ENCODE results near the gene SLC10A7. TPM values are rescaled to one million over a fixed set of nuclear protein-coding genes. Genes with fewer than 3 reads are reported as not detected.

Gene SLC10A7
- total RNA-seq, 5 donors from 2014 or later (not counting 1 experiment from before 2014, with no cell fraction given), result 11.9 to 21.8 (median 16.1) TPM

GRCh38 chr4:146237092-146237491, 284.6 kb downstream of the SLC10A7 start:
- peaks cover 3 to 5% (median 4%) of the 10 kb centered on the region in 3 donors for H3K4me1 Mint-ChIP-seq
- no peak overlapping the region for H3K4me3 Mint-ChIP-seq
- H3K36me3 ChIP-seq (ENCODE audit: control insufficient read depth in 2 of 2, extremely low read depth in 1 of 2, insufficient read depth in 1 of 2, low read length in 1 of 2), result no peaks in the 10 kb centered on the region
- DNase-seq, result no peak
- ChIA-PET POLR2A (no interaction called here), CTCF (interaction anchor here in 1 of 2 donors (0.9 kb wide), 1 partner anchor 860 kb away, joined by 3 read pairs; no protein-coding TSS in a partner anchor)
- no peak overlapping the region for H3K4me3 ChIP-seq (ENCODE audit: control insufficient read depth in 1 of 2, extremely low read depth in 1 of 2, low read length in 1 of 2)
- H3K4me1 ChIP-seq (ENCODE audit: control insufficient read depth in 1 of 2, extremely low read depth in 1 of 2, insufficient read depth in 2 of 2, low read length in 2 of 2), result no peaks in the 10 kb centered on the region
- 93% methylated on average over 3 of the region's 6 CpGs for WGBS (ENCODE audit: insufficient coverage)
- ATAC-seq (replicated peaks in 1 of 4), result no peak
- no peaks in the 10 kb centered on the region for H3K9me3 Mint-ChIP-seq
- no peaks in the 10 kb centered on the region for H3K36me3 Mint-ChIP-seq
- H3K27ac Mint-ChIP-seq, result no peak overlapping the region
- peaks cover 6 to 17% of the 10 kb centered on the region in 2 donors for H3K27me3 Mint-ChIP-seq
- H3K9me3 ChIP-seq, result no peaks in the 10 kb centered on the region
- no peak overlapping the region for H3K27ac ChIP-seq (ENCODE audit: low read length)
- H3K27me3 ChIP-seq (replicated peaks in 1 of 2; ENCODE audit: control insufficient read depth in 2 of 2, extremely low read depth in 1 of 2, insufficient read depth in 2 of 2, low read length in 1 of 2), result peaks cover 0 to 4% of the 10 kb centered on the region in 2 experiments

DNA sequence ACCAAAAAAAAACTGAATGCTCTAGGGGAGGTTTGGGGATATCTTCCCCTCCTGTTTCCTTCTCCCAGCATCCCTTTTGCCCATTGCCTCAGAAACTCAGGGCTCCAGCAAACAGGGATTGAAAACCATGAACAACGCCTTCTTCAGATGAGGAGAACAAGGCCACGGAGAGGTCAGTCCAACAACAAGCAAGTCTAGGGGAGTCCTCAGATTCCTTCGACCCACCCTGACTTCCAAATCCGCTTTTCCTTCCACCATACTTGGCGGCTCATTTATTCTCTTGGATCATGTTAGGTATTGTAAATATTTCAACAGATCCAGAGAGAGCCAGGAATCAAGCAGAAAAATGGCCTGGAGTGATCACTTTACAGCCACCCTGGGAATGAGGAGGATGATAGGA, 285.5 kb downstream of the SLC10A7 start:
- H3K4me3 Mint-ChIP-seq, result no peak overlapping the region
- no peak overlapping the region for H3K4me3 ChIP-seq (ENCODE audit: control insufficient read depth in 1 of 2, extremely low read depth in 1 of 2, low read length in 1 of 2)
- ChIA-PET CTCF (no interaction called here), POLR2A (no interaction called here)
- H3K27me3 ChIP-seq (replicated peaks in 1 of 2; ENCODE audit: control insufficient read depth in 2 of 2, extremely low read depth in 1 of 2, insufficient read depth in 2 of 2, low read length in 1 of 2), result no peaks in the 10 kb centered on the region
- no peaks in the 10 kb centered on the region for H3K9me3 ChIP-seq
- ATAC-seq (replicated peaks in 1 of 4), result no peak
- DNase-seq, result no peak
- no peaks in the 10 kb centered on the region for H3K4me1 Mint-ChIP-seq
- no peak overlapping the region for H3K27ac ChIP-seq (ENCODE audit: low read length)
- no peaks in the 10 kb centered on the region for H3K9me3 Mint-ChIP-seq
- WGBS (ENCODE audit: insufficient coverage), result no CpG with 5 or more reads among the region's 5 CpGs
- no peak overlapping the region for H3K27ac Mint-ChIP-seq
- H3K4me1 ChIP-seq (ENCODE audit: control insufficient read depth in 1 of 2, extremely low read depth in 1 of 2, insufficient read depth in 2 of 2, low read length in 2 of 2), result no peaks in the 10 kb centered on the region
- H3K36me3 Mint-ChIP-seq, result no peaks in the 10 kb centered on the region
- no peaks in the 10 kb centered on the region for H3K36me3 ChIP-seq (ENCODE audit: control insufficient read depth in 2 of 2, extremely low read depth in 1 of 2, insufficient read depth in 1 of 2, low read length in 1 of 2)
- peaks cover 3 to 14% of the 10 kb centered on the region in 2 donors for H3K27me3 Mint-ChIP-seq

GRCh38 chr4:146235654-146236177, 286.0 kb downstream of the SLC10A7 start:
- H3K9me3 ChIP-seq, result no peaks in the 10 kb centered on the region
- H3K27ac Mint-ChIP-seq, result no peak overlapping the region
- WGBS (ENCODE audit: insufficient coverage), result 82% methylated on average over 2 of the region's 8 CpGs
- no peaks in the 10 kb centered on the region for H3K36me3 Mint-ChIP-seq
- CTCF ChIA-PET, result interaction anchor here in 1 of 2 donors (0.6 kb wide), 1 partner anchor 216 kb away, joined by 4 read pairs; no protein-coding TSS in a partner anchor
- POLR2A ChIA-PET, result interaction anchor here in 1 of 2 donors (0.6 kb wide), 1 partner anchor 79 kb away, joined by 3 read pairs; no protein-coding TSS in a partner anchor
- no peaks in the 10 kb centered on the region for H3K4me1 Mint-ChIP-seq
- no peak overlapping the region for H3K27ac ChIP-seq (ENCODE audit: low read length)
- H3K4me3 ChIP-seq (ENCODE audit: control insufficient read depth in 1 of 2, extremely low read depth in 1 of 2, low read length in 1 of 2), result no peak overlapping the region
- no peaks in the 10 kb centered on the region for H3K36me3 ChIP-seq (ENCODE audit: control insufficient read depth in 2 of 2, extremely low read depth in 1 of 2, insufficient read depth in 1 of 2, low read length in 1 of 2)
- H3K4me3 Mint-ChIP-seq, result no peak overlapping the region
- H3K4me1 ChIP-seq (ENCODE audit: control insufficient read depth in 1 of 2, extremely low read depth in 1 of 2, insufficient read depth in 2 of 2, low read length in 2 of 2), result no peaks in the 10 kb centered on the region
- H3K9me3 Mint-ChIP-seq, result no peaks in the 10 kb centered on the region
- ATAC-seq (replicated peaks in 1 of 4) (no peak), DNase-seq (no peak)
- H3K27me3 ChIP-seq (replicated peaks in 1 of 2; ENCODE audit: control insufficient read depth in 2 of 2, extremely low read depth in 1 of 2, insufficient read depth in 2 of 2, low read length in 1 of 2), result no peaks in the 10 kb centered on the region
- H3K27me3 Mint-ChIP-seq, result peaks cover 3 to 14% of the 10 kb centered on the region in 2 donors

GRCh38 chr4:146232131-146232722, 289.5 kb downstream of the SLC10A7 start:
- Histone ChIP-seq H3K4me1 (ENCODE audit: control insufficient read depth in 1 of 2, extremely low read depth in 1 of 2, insufficient read depth in 2 of 2, low read length in 2 of 2) (no peaks in the 10 kb centered on the region), H3K27me3 (replicated peaks in 1 of 2; ENCODE audit: control insufficient read depth in 2 of 2, extremely low read depth in 1 of 2, insufficient read depth in 2 of 2, low read length in 1 of 2) (peaks cover 0 to 6% of the 10 kb centered on the region in 2 experiments), H3K9me3 (no peaks in the 10 kb centered on the region), H3K4me3 (ENCODE audit: control insufficient read depth in 1 of 2, extremely low read depth in 1 of 2, low read length in 1 of 2) (no peak overlapping the region), H3K36me3 (ENCODE audit: control insufficient read depth in 2 of 2, extremely low read depth in 1 of 2, insufficient read depth in 1 of 2, low read length in 1 of 2) (no peaks in the 10 kb centered on the region), H3K27ac (ENCODE audit: low read length) (no peak overlapping the region)
- ATAC-seq (replicated peaks in 1 of 4), result no peak
- no CpG with 5 or more reads among the region's 1 CpG for WGBS (ENCODE audit: insufficient coverage)
- no peak overlapping the region for H3K4me3 Mint-ChIP-seq
- POLR2A ChIA-PET, result no interaction called here
- no peaks in the 10 kb centered on the region for H3K36me3 Mint-ChIP-seq
- CTCF ChIA-PET, result no interaction called here
- peaks cover 0 to 10% of the 10 kb centered on the region in 2 donors for H3K27me3 Mint-ChIP-seq
- H3K27ac Mint-ChIP-seq, result no peak overlapping the region
- DNase-seq, result no peak
- no peaks in the 10 kb centered on the region for H3K9me3 Mint-ChIP-seq
- no peaks in the 10 kb centered on the region for H3K4me1 Mint-ChIP-seq

DNA sequence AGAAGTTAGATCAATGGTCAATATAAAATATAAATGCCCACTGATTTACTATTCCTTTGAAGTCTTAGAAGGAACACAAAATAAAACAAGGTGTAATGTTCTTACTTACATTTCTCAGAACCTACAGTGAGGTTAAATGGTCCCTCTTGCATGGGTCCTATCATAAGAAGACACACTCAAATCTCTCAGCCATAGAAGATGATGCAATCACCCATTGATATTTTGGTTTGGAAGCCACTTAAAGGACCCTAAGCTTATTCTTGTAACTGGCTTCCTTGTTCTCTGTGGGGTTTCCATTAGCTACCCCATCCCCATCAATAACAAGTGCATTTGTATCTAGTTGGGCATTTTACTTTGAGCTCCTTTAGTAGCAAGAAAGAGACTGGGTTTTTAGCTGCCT, 292.3 kb downstream of the SLC10A7 start:
- ATAC-seq (replicated peaks in 1 of 4) (no peak), DNase-seq (no peak)
- no peak overlapping the region for H3K4me3 Mint-ChIP-seq
- CTCF ChIA-PET, result no interaction called here
- no peaks in the 10 kb centered on the region for H3K9me3 ChIP-seq
- no peak overlapping the region for H3K27ac ChIP-seq (ENCODE audit: low read length)
- POLR2A ChIA-PET, result no interaction called here
- H3K4me1 Mint-ChIP-seq, result no peaks in the 10 kb centered on the region
- H3K36me3 Mint-ChIP-seq, result peaks cover 5% of the 10 kb centered on the region
- H3K4me3 ChIP-seq (ENCODE audit: control insufficient read depth in 1 of 2, extremely low read depth in 1 of 2, low read length in 1 of 2), result no peak overlapping the region
- no peaks in the 10 kb centered on the region for H3K27me3 Mint-ChIP-seq
- H3K36me3 ChIP-seq (ENCODE audit: control insufficient read depth in 2 of 2, extremely low read depth in 1 of 2, insufficient read depth in 1 of 2, low read length in 1 of 2), result no peaks in the 10 kb centered on the region
- peaks cover 0 to 6% of the 10 kb centered on the region in 2 experiments for H3K27me3 ChIP-seq (replicated peaks in 1 of 2; ENCODE audit: control insufficient read depth in 2 of 2, extremely low read depth in 1 of 2, insufficient read depth in 2 of 2, low read length in 1 of 2)
- no peak overlapping the region for H3K27ac Mint-ChIP-seq
- no peaks in the 10 kb centered on the region for H3K9me3 Mint-ChIP-seq
- H3K4me1 ChIP-seq (ENCODE audit: control insufficient read depth in 1 of 2, extremely low read depth in 1 of 2, insufficient read depth in 2 of 2, low read length in 2 of 2), result no peaks in the 10 kb centered on the region

DNA sequence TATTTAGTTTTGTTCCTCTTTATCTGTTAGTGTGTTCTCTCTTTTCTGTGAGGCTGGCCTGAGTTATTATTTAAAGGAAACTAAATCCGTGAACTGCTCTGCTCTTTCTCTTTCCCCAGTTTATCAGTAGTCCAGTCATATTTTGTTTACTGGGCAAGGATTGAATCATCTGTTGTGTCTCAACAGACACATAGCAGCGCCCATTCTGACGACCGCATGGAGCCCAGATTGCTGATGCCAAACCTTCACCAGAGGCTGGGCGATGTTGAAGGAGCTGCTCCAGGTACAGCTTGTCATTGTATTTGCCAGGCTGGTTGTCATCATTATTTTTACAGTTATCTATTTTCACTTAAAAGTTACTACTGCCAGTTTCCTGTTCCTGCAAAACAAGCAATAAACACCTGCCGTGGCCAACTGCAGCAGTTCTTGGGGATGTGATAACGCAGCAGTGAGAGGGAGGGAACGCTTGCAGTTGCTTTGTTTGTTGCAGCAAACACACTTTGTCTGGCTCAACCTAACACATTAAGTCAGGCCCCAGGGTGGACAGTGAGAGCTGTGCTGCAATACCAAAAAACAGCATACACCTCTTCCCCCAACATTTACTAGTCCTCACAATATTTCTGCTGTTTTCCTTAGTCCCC, 297.3 kb downstream of the SLC10A7 start:
- Histone ChIP-seq H3K27me3 (replicated peaks in 1 of 2; ENCODE audit: control insufficient read depth in 2 of 2, extremely low read depth in 1 of 2, insufficient read depth in 2 of 2, low read length in 1 of 2) (no peaks in the 10 kb centered on the region), H3K4me3 (ENCODE audit: control insufficient read depth in 1 of 2, extremely low read depth in 1 of 2, low read length in 1 of 2) (no peak overlapping the region), H3K4me1 (ENCODE audit: control insufficient read depth in 1 of 2, extremely low read depth in 1 of 2, insufficient read depth in 2 of 2, low read length in 2 of 2) (no peaks in the 10 kb centered on the region), H3K36me3 (ENCODE audit: control insufficient read depth in 2 of 2, extremely low read depth in 1 of 2, insufficient read depth in 1 of 2, low read length in 1 of 2) (no peaks in the 10 kb centered on the region), H3K27ac (ENCODE audit: low read length) (no peak overlapping the region), H3K9me3 (no peaks in the 10 kb centered on the region)
- DNase-seq (no peak), ATAC-seq (replicated peaks in 1 of 4) (no peak)
- Mint-ChIP-seq H3K4me3 (no peak overlapping the region), H3K4me1 (no peaks in the 10 kb centered on the region), H3K9me3 (no peaks in the 10 kb centered on the region), H3K36me3 (peaks cover 5% of the 10 kb centered on the region), H3K27me3 (no peaks in the 10 kb centered on the region), H3K27ac (no peak overlapping the region)
- ChIA-PET CTCF (no interaction called here), POLR2A (no interaction called here)
- WGBS (ENCODE audit: insufficient coverage), result 95% methylated on average over 3 of the region's 8 CpGs

Data from T-cell (primary cell).